H1 (cell line): Measurements from ENCODE around the gene UPK1B. TPM values are rescaled to one million over a fixed set of nuclear protein-coding genes. Genes with fewer than 3 reads are reported as not detected.

Source experiments
- CTCF ChIA-PET: fragments of 300-600 bp; sonication (Branson Sonifier 250); formaldehyde crosslinking; loops from one replicate; lab custom pipeline; 2021; ENCODE audit not compliant: partially characterized antibody; lab: Charles Lee
- POLR2A ChIA-PET: fragments of 300-600 bp; sonication (Branson Sonifier 250); formaldehyde crosslinking; loops from one replicate; lab custom pipeline; 2021; ENCODE audit warnings: inconsistent platforms; ENCODE audit not compliant: partially characterized antibody; lab: Charles Lee
- DNase-seq, 2 experiments: peaks; one replicate each; pipeline versions ENCODE4 v3.0.0 to v3.0.0-alpha.2; 2010 to 2022; ENCODE audit warnings: low spot score in 2 of 2, low read depth in 1 of 2, mixed read lengths in 1 of 2
- FAIRE-seq: peaks from 2 replicates; lab custom pipeline; 2011; peaks lifted over from hg19 to GRCh38; lab: Jason Lieb, UNC
- H2AFZ ChIP-seq: 2 replicates; pipeline ENCODE4 v1.8.1; 2012; ENCODE audit warnings: low read length, inconsistent platforms
- H2AK5ac ChIP-seq: 2 replicates; pipeline ENCODE4 v1.6.1; 2013; ENCODE audit warnings: low read depth, low read length
- H2BK120ac ChIP-seq: replicated peaks from 2 replicates; pipeline ENCODE3; 2013; ENCODE audit warnings: low read depth, low read length, inconsistent platforms
- H2BK12ac ChIP-seq: 2 replicates; pipeline ENCODE4 v1.6.1; 2013; ENCODE audit warnings: low read depth, low read length
- H2BK15ac ChIP-seq: 2 replicates; pipeline ENCODE4 v1.6.1; 2013; ENCODE audit warnings: low read length
- H2BK20ac ChIP-seq: 2 replicates; pipeline ENCODE4 v1.6.1; 2013; ENCODE audit warnings: low read length
- H2BK5ac ChIP-seq: 2 replicates; pipeline ENCODE4 v1.6.1; 2013; ENCODE audit warnings: low read depth, low read length
- H3K14ac ChIP-seq: 2 replicates; pipeline ENCODE4 v1.6.1; 2013; ENCODE audit warnings: inconsistent platforms; ENCODE audit not compliant: insufficient read length
- H3K18ac ChIP-seq: 2 replicates; pipeline ENCODE4 v1.6.1; 2013; ENCODE audit warnings: low read length; ENCODE audit errors: extremely low read depth
- H3K23ac ChIP-seq: 2 replicates; pipeline ENCODE4 v1.6.1; 2013; ENCODE audit warnings: inconsistent platforms; ENCODE audit not compliant: insufficient read length
- H3K23me2 ChIP-seq: 2 replicates; pipeline ENCODE4 v1.6.1; 2013; ENCODE audit warnings: low read depth, low read length
- H3K27ac ChIP-seq: 2 replicates; pipeline ENCODE4 v1.6.1; 2011; ENCODE audit warnings: low read depth, low read length, inconsistent platforms
- H3K27me3 ChIP-seq, 4 experiments: replicated peaks in 1 of 4; 1 replicate in 1 of 4; 2 replicates in 3 of 4; pipeline versions ENCODE4 v1.6.1 to v1.8.1; 2011 to 2013; ENCODE audit warnings: low read length in 3 of 4, mild to moderate bottlenecking in 3 of 4, inconsistent platforms in 2 of 4, mixed read lengths in 2 of 4, moderate library complexity in 1 of 4; ENCODE audit not compliant: control insufficient read depth in 3 of 4, insufficient read depth in 3 of 4; ENCODE audit errors: extremely low read depth in 1 of 4
- H3K36me3 ChIP-seq, 4 experiments: 2 replicates each; pipeline versions ENCODE4 v1.6.1 to v1.8.1; 2011 to 2013; ENCODE audit warnings: mild to moderate bottlenecking in 4 of 4, low read length in 3 of 4, moderate library complexity in 2 of 4, control low read depth in 1 of 4, inconsistent platforms in 1 of 4; ENCODE audit not compliant: insufficient read depth in 4 of 4, control insufficient read depth in 2 of 4
- H3K4ac ChIP-seq: replicated peaks from 2 replicates; pipeline ENCODE3; 2013; ENCODE audit warnings: low read length, low read depth, mixed read lengths, inconsistent platforms; ENCODE audit not compliant: insufficient read length
- H3K4me1 ChIP-seq, 4 experiments: replicated peaks in 1 of 4; 1 replicate in 1 of 4; 2 replicates in 3 of 4; pipeline versions ENCODE4 v1.6.1 to v1.8.1; 2011 to 2013; ENCODE audit warnings: low read length in 3 of 4, inconsistent platforms in 2 of 4, mixed read lengths in 1 of 4; ENCODE audit not compliant: insufficient read depth in 4 of 4, control insufficient read depth in 3 of 4
- H3K4me2 ChIP-seq, 2 experiments: 2 replicates each; pipeline versions ENCODE4 v1.6.1 to v1.8.1; 2011 to 2013; ENCODE audit warnings: low read depth in 2 of 2, low read length in 2 of 2, control low read depth in 1 of 2, inconsistent platforms in 1 of 2, mild to moderate bottlenecking in 1 of 2; ENCODE audit not compliant: insufficient read depth in 1 of 2
- H3K4me3 ChIP-seq, 4 experiments: fragments of 200-600, 300-600 bp in 1 of 4; sonication (generic), shearing (Covaris generic), sonication (Bioruptor Twin) in 1 of 4; 2 replicates each; pipeline versions ENCODE4 v1.5.1 to v1.8.1; 2011 to 2016; ENCODE audit warnings: low read length in 4 of 4, low read depth in 3 of 4, control low read depth in 2 of 4, inconsistent platforms in 2 of 4, mild to moderate bottlenecking in 2 of 4, mixed read lengths in 1 of 4, moderate library complexity in 1 of 4; ENCODE audit not compliant: insufficient read depth in 2 of 4; ENCODE audit errors: extremely low read depth in 1 of 4
- H3K56ac ChIP-seq: replicated peaks from 2 replicates; pipeline ENCODE3; 2013; ENCODE audit warnings: low read depth, mild to moderate bottlenecking, mixed read lengths, low read length, inconsistent platforms; ENCODE audit not compliant: insufficient read length
- H3K79me1 ChIP-seq: 2 replicates; pipeline ENCODE4 v1.6.1; 2013; ENCODE audit warnings: low read depth, low read length, control low read depth
- H3K79me2 ChIP-seq, 2 experiments: 2 replicates each; pipeline versions ENCODE4 v1.6.1 to v1.8.1; 2012 to 2013; ENCODE audit warnings: low read length in 2 of 2, mild to moderate bottlenecking in 2 of 2, inconsistent platforms in 1 of 2; ENCODE audit not compliant: insufficient read depth in 2 of 2, control insufficient read depth in 1 of 2
- H3K9ac ChIP-seq, 4 experiments: replicated peaks in 1 of 4; 1 replicate in 1 of 4; 2 replicates in 3 of 4; pipeline versions ENCODE4 v1.6.1 to v1.8.1; 2011 to 2013; ENCODE audit warnings: low read depth in 3 of 4, low read length in 3 of 4, control low read depth in 2 of 4, mild to moderate bottlenecking in 2 of 4, moderate library complexity in 2 of 4, inconsistent platforms in 1 of 4; ENCODE audit errors: extremely low read depth in 1 of 4
- H3K9me3 ChIP-seq, 2 experiments: 2 replicates each; pipeline versions ENCODE4 v1.6.1 to v1.8.1; 2012 to 2013; ENCODE audit warnings: mild to moderate bottlenecking in 2 of 2, moderate library complexity in 2 of 2, control low read depth in 1 of 2, inconsistent platforms in 1 of 2, low read depth in 1 of 2, low read length in 1 of 2, mixed read lengths in 1 of 2; ENCODE audit not compliant: insufficient read depth in 2 of 2
- H4K20me1 ChIP-seq, 2 experiments: replicated peaks in 1 of 2; 2 replicates each; pipeline versions ENCODE3 to v1.8.1; 2011 to 2013; ENCODE audit warnings: inconsistent platforms in 2 of 2, low read length in 2 of 2, mild to moderate bottlenecking in 1 of 2; ENCODE audit not compliant: insufficient read depth in 2 of 2, control insufficient read depth in 1 of 2
- H4K5ac ChIP-seq: 2 replicates; pipeline ENCODE4 v1.6.1; 2013; ENCODE audit warnings: low read length, low read depth, mixed read lengths, inconsistent platforms; ENCODE audit not compliant: insufficient read length
- H4K8ac ChIP-seq: 2 replicates; pipeline ENCODE4 v1.8.0; 2013; ENCODE audit warnings: mild to moderate bottlenecking, moderate library complexity, low read length, inconsistent platforms; ENCODE audit not compliant: insufficient read depth; ENCODE audit errors: extremely low read depth
- H4K91ac ChIP-seq: replicated peaks from 2 replicates; pipeline ENCODE3; 2013; ENCODE audit warnings: low read length, mixed read lengths, inconsistent platforms; ENCODE audit not compliant: insufficient read length
- BACH1 ChIP-seq: IDR thresholded peaks from 2 replicates; pipeline ENCODE4 v1.6.1; 2012; ENCODE audit warnings: low read length, improper control_type of control experiment
- GTF2F1 ChIP-seq: IDR thresholded peaks from 2 replicates; pipeline ENCODE4 v1.6.1; 2012; ENCODE audit warnings: low read depth, low read length, improper control_type of control experiment, borderline replicate concordance
- KDM1A ChIP-seq: fragments of 200-600, 300-600 bp; sonication (generic); IDR thresholded peaks from 2 replicates; pipeline ENCODE4 v1.7.1; 2016; ENCODE audit warnings: mild to moderate bottlenecking, low read length, borderline replicate concordance
- PHF8 ChIP-seq: fragments of 200-600 bp; sonication (generic); conservative IDR thresholded peaks from 2 replicates; pipeline ENCODE4 v1.7.1; 2012; ENCODE audit warnings: low read depth, mild to moderate bottlenecking, inconsistent platforms, low read length, moderate library complexity
- POLR2A ChIP-seq, 2 experiments: IDR thresholded peaks; 1 replicate in 1 of 2; 2 replicates in 1 of 2; pipeline ENCODE4 v1.6.1; 2011; ENCODE audit warnings: low read depth in 2 of 2, low read length in 2 of 2, mild to moderate bottlenecking in 2 of 2; ENCODE audit errors: control extremely low read depth in 1 of 2
- POLR2AphosphoS5 ChIP-seq: IDR thresholded peaks from 2 replicates; pipeline ENCODE4 v1.6.1; 2011; ENCODE audit warnings: low read depth, low read length
- SIN3A ChIP-seq, 2 experiments: IDR thresholded peaks in 1 of 2; conservative IDR thresholded peaks in 1 of 2; 2 replicates each; pipeline ENCODE4 v1.6.1; 2011 to 2012; ENCODE audit warnings: low read length in 2 of 2, improper control_type of control experiment in 1 of 2, low read depth in 1 of 2, mild to moderate bottlenecking in 1 of 2
- SUZ12 ChIP-seq: fragments of 200-600 bp; sonication (generic); IDR thresholded peaks from 2 replicates; pipeline ENCODE4 v1.6.1; 2012; ENCODE audit warnings: mild to moderate bottlenecking, inconsistent platforms, low read length, moderate library complexity, mixed read lengths
- TAF1 ChIP-seq: IDR thresholded peaks from 2 replicates; pipeline ENCODE4 v1.6.1; 2011; ENCODE audit warnings: mild to moderate bottlenecking, low read depth, low read length
- TBP ChIP-seq: IDR thresholded peaks from 2 replicates; pipeline ENCODE4 v1.6.1; 2011; ENCODE audit warnings: low read depth, low read length, improper control_type of control experiment
- TCF12 ChIP-seq: IDR thresholded peaks from 2 replicates; pipeline ENCODE4 v1.6.1; 2011; ENCODE audit warnings: low read depth, mild to moderate bottlenecking, low read length
- WGBS, 2 experiments: shearing (Covaris generic) in 1 of 2; methylation state at CpG; one replicate each; pipeline versions ENCODE4 v1.1.6 to v1.1.7; 2013 to 2015; ENCODE audit warnings: low lambda C conversion rate in 2 of 2, mixed read lengths in 2 of 2, inconsistent platforms in 1 of 2, low coverage in 1 of 2, missing lambda C conversion rate in 1 of 2; ENCODE audit not compliant: insufficient replicate concordance in 2 of 2, insufficient coverage in 1 of 2, insufficient read length in 1 of 2; ENCODE audit errors: extremely low coverage in 1 of 2, missing lambda C conversion rate in 1 of 2; 5-methylcytosine and 5-hydroxymethylcytosine counted together
- polyA plus RNA-seq, 7 experiments: library from polyadenylated mRNA; depleted of rRNA in 3 of 7; stranded (reverse) in 5 of 7; unstranded in 2 of 7; fragments of >200 nt in 5 of 7; fragments of 200-250 nt in 2 of 7; gene quantifications; 1 replicate in 5 of 7; 2 replicates in 1 of 7; 4 replicates in 1 of 7; pipeline versions ENCODE4 v1.2.1 to v1.2.3, GENCODE V29; 2011 to 2013; ENCODE audit warnings: missing spikeins in 2 of 7, mixed read lengths in 2 of 7
- total RNA-seq: library from RNA; stranded (reverse); fragmentation: NEBNext Ultra II Directional; extraction: Animal tissue kit (Norgen Biotek cat#: 25700); gene quantifications from 2 replicates; pipeline ENCODE4 v1.2.1, GENCODE V29; 2021

Gene UPK1B
- total and polyA plus RNA-seq, 2 of the 8 experiments (the other 6 are each of a cell fraction or from before 2014, with no cell fraction given): 0.67 to 0.68 TPM

GRCh38 chr3:119240591-119241434 lies 67.4 kb downstream of the UPK1B start, which contains the start of gene B4GALT4:
Gene B4GALT4, minus strand, starts transcription at chr3:119240878. Its CDS starts 10,779 bp downstream, at chr3:119230099.
- Histone ChIP-seq H3K14ac (no peak within 1 kb of the TSS), H3K27me3 (no peaks in the 10 kb centered on the region), H3K4me1 (0 out of 7 replicates have a peak, but pooled peaks cover 0 to 1% (median 0%) of the 10 kb centered on the region in 4 experiments), H3K27ac (peak within 1 kb of the TSS; percentile 61; the same call in 1 of the 2 replicates), H3K36me3 (peaks cover 2 to 15% (median 4%) of the 10 kb centered on the region in 4 experiments; a peak in 6 of 8 replicates), H2AFZ (peak within 1 kb of the TSS; percentile 18; the same call in 1 of the 2 replicates), H3K79me2 (peaks cover 4 to 46% of the 10 kb centered on the region in 2 experiments; a peak in 3 of 4 replicates), H3K4me3 (peak within 1 kb of the TSS; percentile 72 to 87 (median 77)), H4K91ac (peak within 1 kb of the TSS; percentile 66), H3K4ac (no peak within 1 kb of the TSS), H2BK120ac (no peak within 1 kb of the TSS), H3K23ac (no peak within 1 kb of the TSS), H3K79me1 (peaks cover 4% of the 10 kb centered on the region; the same call in 1 of the 2 replicates), H3K56ac (no peak within 1 kb of the TSS), H2BK15ac (no peak within 1 kb of the TSS), H2BK5ac (peak within 1 kb of the TSS; percentile 52; the same call in 1 of the 2 replicates), H2BK20ac (no peak within 1 kb of the TSS), H3K9me3 (peaks cover 0 to 9% of the 10 kb centered on the region in 2 experiments; a peak in 1 of 4 replicates), H3K9ac (peak within 1 kb of the TSS; percentile 58 to 82 (median 62)), H4K20me1 (peaks cover 0 to 2% of the 10 kb centered on the region in 2 experiments), H4K5ac (peak within 1 kb of the TSS; percentile 54), H2BK12ac (no peak within 1 kb of the TSS), H3K18ac (peak within 1 kb of the TSS; percentile 64; the same call in 1 of the 2 replicates), H2AK5ac (no peak within 1 kb of the TSS), H4K8ac (peak within 1 kb of the TSS; percentile 80; the same call in 1 of the 2 replicates), H3K23me2 (peaks cover 6% of the 10 kb centered on the region; the same call in 1 of the 2 replicates), H3K4me2 (peak within 1 kb of the TSS; percentile 93 to 100)
- DNase-seq (peak; percentile 70 to 88), FAIRE-seq (no peak)
- CTCF ChIA-PET: interaction anchor here (0.5 to 2.2 kb wide), 38 partner anchors 10 to 850 kb away, joined by 3 to 13 read pairs (median 3); partner anchors contain the start of gene ARHGAP31
- WGBS, 2 experiments: 2% methylated on average over 60 of the region's 70 CpGs; no CpG with 5 or more reads in 1 of the 2 experiments
- POLR2A ChIA-PET: interaction anchor here (0.7 to 2.9 kb wide), 14 partner anchors 10 to 222 kb away, joined by 3 to 8 read pairs (median 4); partner anchors contain the start of gene TMEM39A
- peak; percentile 77 to 89 for TF ChIP-seq POLR2A (IDR thresholded peaks at IDR 0.05; ENCODE audit: control extremely low read depth in 1 of 2, low read depth in 2 of 2, low read length in 2 of 2)
- peak; percentile 86 for TF ChIP-seq TBP
- 0 out of 4 replicates have a peak, but pooled peaks of 1 of the 2 experiments have one; percentile 42 for TF ChIP-seq SIN3A (conservative IDR thresholded peaks at IDR 0.05 in 1 of 2, IDR thresholded peaks at IDR 0.05 in 1 of 2; ENCODE audit: low read depth in 1 of 2, low read length in 2 of 2)
- peak; percentile 37; the same call in 1 of the 2 replicates for TF ChIP-seq POLR2AphosphoS5
- TF ChIP-seq PHF8: peak; percentile 84
- TF ChIP-seq GTF2F1: peak; percentile 38; the same call in 1 of the 2 replicates
- no peak for TF ChIP-seq KDM1A
- no peak for TF ChIP-seq TCF12
- TF ChIP-seq BACH1: peak; percentile 45; the same call in 1 of the 2 replicates
- no peak for TF ChIP-seq SUZ12
- TF ChIP-seq TAF1: peak; percentile 95
